HG03469 (cell line): ENCODE results near the gene INO80.

Experiments used
- ATAC-seq: cut with Tn5 transposase; IDR thresholded peaks from one replicate; pipeline ENCODE4 v1.9.1; 2021; ENCODE audit warnings: mild to moderate bottlenecking, moderate library complexity, moderate number of reproducible peaks; ENCODE audit not compliant: unreplicated experiment

INO80 gene

DNA sequence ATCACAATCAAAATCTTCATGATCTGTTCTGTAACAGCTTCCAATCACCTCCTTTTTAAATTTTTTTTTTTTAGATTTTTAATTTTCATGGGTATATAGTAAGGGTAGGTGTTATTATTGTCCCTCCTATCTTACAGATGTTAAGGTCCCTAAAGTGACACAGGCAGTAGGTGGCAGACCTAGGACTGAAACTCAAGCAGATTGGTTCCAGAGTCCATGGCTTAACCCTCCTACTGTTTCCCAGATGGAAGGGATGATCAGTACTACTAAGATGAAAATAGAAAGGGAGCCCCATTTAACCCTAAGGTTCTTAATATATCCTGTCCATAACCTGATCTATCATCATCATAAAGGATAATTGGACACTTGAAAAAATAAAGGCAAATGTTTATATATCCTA lies 105.7 kb downstream of the INO80 start:
- no peak for ATAC-seq

- ATAC-seq: no peak
These were observed 109.6 kb downstream of the INO80 start for GRCh38 chr15:41006479-41006878.

- ATAC-seq: no peak
These were observed 111.6 kb downstream of the INO80 start for GRCh38 chr15:41004490-41004889.

DNA sequence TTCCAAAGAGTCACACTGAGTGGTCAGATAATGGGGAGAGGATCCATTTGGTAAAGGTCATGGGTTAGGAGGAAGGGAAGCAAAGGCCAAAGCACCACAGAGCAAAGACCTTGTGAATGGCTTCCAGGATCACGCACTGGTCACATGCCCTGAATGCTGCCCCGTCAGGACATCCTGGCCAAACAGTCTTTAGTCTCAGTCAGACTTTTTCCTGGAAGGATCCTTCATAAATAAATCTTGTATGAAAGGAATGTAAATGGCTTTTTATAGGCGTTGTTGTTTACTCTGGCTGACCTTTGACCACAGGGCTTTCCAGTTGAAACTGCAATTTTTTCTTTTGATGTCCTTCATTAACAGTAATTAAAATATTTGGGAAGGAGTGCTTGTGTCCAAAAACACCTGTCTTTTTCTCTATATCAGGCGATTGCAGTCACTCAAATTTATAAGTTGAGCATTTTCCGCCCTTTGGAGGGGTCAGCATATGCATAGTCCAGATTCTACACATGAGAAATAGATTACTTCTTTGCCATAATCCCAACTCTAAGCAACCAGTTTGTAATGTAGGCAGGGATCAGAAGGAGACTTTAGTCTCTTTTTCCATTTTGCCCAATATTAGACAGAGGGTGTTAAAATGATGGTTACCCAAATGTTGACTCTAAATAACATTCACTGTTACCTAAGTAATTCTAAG lies 114.4 kb downstream of the INO80 start:
- ATAC-seq: no peak

GRCh38 chr15:40999190-40999589 lies 116.9 kb downstream of the INO80 start:
- ATAC-seq: no peak

DNA sequence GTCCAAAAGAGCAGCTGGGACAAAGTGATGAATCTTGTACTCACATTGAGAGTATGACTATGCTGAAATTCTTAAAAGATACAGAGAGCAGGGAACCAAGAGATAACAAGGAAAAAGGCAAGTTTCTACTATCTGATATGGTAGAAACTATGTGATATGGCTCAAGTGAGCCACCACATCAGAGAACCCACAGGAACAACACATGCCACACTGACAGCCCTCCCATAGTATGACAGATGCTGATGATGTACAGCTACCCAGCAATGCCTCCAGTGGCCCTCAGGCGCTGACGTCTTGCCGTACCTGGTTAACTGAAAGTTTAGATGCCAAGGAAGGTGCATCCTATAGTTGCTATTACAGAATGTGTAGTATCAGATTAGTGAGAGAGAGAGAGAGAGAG lies 120.4 kb downstream of the INO80 start:
- no peak for ATAC-seq

GRCh38 chr15:40992825-40993224 lies 123.3 kb downstream of the INO80 start:
- ATAC-seq: no peak

DNA sequence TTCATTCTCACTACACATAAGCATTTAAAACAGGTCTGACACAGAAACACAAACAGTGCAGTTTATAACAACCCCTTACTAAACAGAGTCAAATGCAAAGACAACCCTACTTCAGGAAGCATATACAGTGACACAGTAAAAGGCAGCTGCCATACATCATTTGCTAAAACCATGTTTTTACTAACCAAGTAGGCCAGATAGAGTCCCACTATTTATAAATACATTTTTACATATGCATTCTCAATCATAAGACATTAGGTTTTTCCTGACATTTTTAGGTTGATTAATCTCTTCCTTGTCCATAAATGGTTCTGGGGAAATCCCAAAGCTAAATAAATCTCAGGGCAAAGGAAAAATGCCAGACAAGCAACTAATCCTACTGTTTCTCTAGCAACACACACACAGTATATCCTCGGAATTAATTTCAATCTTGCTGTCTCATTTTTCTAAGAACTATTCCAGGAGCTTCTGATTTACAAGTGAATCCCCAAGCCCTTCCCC lies 123.8 kb downstream of the INO80 start:
- no peak for ATAC-seq

GRCh38 chr15:40991355-40991754 lies 124.7 kb downstream of the INO80 start:
- ATAC-seq: no peak

- no peak for ATAC-seq
These were observed 125.3 kb downstream of the INO80 start for GRCh38 chr15:40990789-40991188.

GRCh38 chr15:40990080-40990479 lies 126.0 kb downstream of the INO80 start:
- ATAC-seq: no peak

- ATAC-seq: no peak
These were observed 127.9 kb downstream of the INO80 start for GRCh38 chr15:40988156-40988555.

DNA sequence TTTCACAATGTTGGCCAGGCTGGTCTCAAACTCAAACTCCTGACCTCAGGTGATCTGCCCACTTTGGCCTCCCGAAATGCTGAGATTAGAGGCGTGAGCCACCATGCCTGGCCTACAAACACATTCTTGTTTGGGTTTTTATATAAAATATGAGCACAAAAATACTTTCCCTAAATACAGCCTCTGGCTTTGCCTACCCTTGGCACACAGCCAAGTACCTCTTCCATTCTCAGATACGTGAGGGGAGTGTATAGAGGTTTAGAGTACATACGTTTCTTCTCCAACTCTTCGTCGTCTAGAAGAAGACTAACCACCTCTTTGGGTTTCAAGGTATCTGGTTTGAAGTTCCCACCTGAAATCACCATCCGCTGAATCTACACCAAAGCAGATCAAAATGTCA lies 129.3 kb downstream of the INO80 start:
- no peak for ATAC-seq

- no peak for ATAC-seq
These were observed 130.3 kb downstream of the INO80 start for GRCh38 chr15:40985541-40986330.

DNA sequence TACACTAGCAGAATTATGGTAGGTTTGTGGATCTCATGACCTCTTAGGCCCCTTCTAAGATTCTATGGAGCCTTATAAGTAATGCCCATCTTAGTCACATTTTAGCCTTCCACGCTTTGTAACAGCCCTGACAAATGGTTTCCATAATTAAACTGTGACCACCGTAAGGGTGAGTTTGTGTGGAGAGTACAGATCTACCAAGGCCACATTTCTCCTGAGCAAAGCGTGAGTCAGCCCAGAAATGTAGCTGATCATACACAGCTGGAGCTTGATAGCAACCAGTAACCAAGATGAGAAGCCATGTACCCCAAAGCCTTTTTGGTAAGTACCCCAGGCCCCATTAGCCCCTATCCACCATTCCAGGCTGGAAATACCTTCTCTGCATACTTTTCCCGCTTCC lies 131.1 kb downstream of the INO80 start:
- no peak for ATAC-seq

GRCh38 chr15:40984406-40984805 lies 131.7 kb downstream of the INO80 start:
- ATAC-seq: no peak

- ATAC-seq: no peak
These were observed 133.2 kb downstream of the INO80 start for GRCh38 chr15:40982855-40983254.

GRCh38 chr15:40981186-40981585 lies 134.9 kb downstream of the INO80 start:
- no peak for ATAC-seq

- ATAC-seq: no peak
These were observed 137.5 kb downstream of the INO80 start for GRCh38 chr15:40978562-40978961.

DNA sequence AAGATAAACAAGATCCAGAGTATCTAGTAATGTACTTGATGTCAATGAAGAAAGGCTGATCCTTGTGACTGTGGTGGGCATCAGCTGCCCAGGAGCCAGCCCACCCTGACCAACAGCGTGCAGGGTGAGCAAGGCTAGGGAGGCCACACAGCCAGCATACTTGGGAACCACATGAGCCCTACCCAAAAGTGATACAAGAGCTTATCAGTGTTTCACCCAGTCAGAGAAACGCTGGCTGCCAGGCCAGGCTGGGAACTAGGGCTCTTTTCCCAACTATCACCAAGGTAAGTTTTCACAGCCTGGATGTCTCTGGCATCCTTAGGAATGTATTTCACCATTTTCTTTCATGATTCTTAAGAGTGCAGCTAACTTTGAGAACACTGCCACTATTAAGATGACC lies 137.9 kb downstream of the INO80 start:
- no peak for ATAC-seq

DNA sequence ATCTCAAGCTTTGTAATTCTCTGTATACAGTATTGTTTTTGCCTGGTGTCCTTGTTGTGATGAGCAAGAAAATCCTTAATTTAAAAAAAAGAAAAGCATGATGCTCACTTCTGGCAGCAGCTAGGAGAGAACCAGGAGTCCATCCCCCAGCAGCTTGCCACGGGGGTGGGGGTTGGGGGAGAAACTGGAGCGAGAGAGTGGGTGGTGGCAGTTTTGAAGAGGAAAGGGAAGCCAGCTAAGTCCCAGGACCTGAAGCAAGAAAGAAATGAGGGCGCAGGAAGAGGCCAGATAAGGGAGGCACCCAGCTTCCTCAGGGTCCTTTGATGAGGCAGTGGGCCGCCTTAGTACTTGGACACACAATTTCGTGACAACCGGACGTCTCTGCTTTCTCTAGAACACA lies 139.3 kb downstream of the INO80 start:
- no peak for ATAC-seq

GRCh38 chr15:40974879-40975278 lies 141.2 kb downstream of the INO80 start:
- no peak for ATAC-seq
